Epidermal melanocyte (primary cell): Measurements from ENCODE around the gene HSBP1L1.
"Not testable (repeated sequence)": the region's sequence is repeated elsewhere in the genome, so short reads cannot be mapped to it uniquely, and the experiment has no call there.

Experiments
- DNase-seq: peaks from one replicate; pipeline ENCODE4 v3.0.0; 2011; ENCODE audit warnings: low spot score; ENCODE audit not compliant: insufficient read length

The HSBP1L1 gene

GRCh38 chr18:79983253-79983652, 18.8 kb downstream of the HSBP1L1 start:
- DNase-seq, result no peak

DNA sequence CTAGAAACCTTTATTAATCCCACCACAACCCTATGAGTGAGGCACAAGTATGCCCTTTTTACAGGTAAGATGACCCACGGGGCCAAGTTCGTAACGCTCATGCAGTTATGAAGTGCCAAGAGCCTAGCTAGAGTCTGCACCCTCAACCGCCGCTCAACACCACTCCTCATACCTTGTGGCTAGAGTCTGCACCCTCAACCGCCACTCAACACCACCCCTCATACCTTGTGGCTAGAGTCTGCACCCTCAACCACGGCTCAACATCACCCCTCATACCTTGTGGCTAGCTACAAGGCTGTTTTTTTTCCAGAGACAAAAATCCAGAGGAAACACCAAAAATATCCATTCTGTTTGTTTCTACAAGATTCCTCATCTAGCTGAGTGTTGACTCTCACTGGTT, 19.4 kb downstream of the HSBP1L1 start:
- no peak for DNase-seq

DNA sequence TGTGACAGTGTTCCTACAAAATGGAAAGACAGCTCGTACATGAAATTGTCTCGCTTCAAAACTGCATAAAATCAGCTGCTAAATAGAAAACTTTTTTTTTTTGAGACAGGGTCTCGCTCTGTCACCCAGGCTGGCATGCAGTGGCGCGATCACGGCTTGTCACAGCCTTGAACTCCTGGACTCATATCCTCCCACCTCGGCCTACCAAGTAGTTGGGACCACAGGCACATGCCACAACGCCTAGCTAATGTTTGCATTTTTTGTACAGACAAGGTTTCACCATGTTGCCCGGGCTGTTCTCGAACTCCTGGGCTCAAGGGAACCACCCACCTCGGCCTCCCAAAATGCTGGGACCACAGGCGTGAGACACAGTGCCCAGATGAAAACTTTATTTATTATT, 20.7 kb downstream of the HSBP1L1 start:
- DNase-seq, result no peak

- no peak for DNase-seq
Observed at GRCh38 chr18:79986726-79987125, 22.3 kb downstream of the HSBP1L1 start.

DNA sequence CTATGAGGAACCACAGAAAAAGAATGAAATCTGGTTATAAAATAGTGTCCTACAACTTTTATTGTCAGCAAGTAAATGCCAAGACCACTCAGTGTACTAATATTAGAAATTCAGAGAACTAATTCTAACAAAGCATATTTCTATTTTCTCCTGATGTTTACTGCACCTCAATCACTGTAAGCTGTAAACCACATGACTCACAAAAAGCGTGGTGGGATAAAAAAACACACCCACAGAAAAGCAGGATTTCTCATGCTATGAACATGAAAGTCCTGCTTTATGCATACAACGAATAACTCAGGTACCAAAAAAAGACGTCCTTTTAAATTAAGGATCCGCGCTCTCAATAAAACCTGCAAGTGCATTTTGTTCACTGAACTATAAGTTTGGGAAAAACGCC, 23.1 kb downstream of the HSBP1L1 start:
- no peak for DNase-seq

DNA sequence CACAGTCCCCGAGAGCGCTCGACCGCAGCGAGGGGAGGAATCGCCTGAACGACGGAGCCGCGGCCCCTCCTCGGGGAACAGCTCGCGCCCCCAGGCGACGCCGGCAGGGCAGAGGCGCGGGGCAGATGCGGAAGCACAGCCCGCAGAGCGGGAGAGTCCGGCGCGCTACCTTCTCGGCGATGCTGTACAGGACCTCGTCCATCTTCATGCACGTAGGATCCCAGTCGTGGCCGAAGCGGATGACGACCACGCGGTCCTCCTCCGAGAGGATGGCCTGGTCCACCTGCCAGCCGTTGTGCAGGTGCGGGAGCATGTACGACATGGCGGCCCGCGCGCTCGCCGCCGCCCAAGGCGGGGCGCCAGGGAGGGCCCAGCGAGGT, 23.6 kb downstream of the HSBP1L1 start:
- DNase-seq, result peak; percentile 23

DNA sequence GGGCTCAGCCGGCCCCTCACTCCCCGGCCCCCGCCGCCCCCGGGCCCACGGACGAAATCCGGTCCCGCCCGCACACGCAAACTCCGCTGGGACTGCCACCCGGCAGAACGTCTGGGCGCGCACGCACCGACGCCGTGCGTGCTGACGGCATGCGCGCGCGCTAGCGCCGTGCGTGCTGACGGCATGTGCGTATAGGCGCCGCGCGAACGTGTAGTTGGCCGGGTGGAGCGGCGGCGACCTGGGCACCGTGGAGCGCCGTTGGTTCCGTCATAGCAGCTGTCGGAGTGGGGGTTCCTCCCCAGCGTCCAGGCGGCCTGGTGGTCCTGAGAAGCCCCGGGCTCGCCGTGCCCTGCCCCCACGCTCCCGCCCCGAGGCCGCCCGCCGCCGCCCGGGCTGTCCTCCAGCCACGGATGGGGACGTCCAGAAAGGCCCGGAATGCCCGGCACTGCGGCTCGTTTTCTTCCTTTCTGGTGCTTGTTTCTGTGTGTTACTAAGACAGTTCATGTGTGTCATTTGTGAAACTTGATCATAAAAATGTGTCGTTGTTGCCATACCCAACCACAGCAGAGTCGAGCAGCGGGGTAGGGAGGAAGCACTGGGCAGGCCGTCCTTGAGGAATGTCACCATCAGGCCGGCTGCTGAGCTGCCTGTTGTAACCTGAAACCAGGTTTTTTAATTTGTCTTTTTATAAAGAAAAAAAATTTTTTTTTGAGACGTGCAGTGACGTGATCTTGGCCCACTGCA, 24.2 kb downstream of the HSBP1L1 start, which contains the start of gene TXNL4A:
TSS of gene TXNL4A (minus strand) at position 113 of the 744 bp plus-strand sequence. CDS start 171 bp downstream, outside the sequence.
- peak; percentile 37 for DNase-seq

GRCh38 chr18:79989195-79989497, 24.7 kb downstream of the HSBP1L1 start:
- DNase-seq, result no peak

DNA sequence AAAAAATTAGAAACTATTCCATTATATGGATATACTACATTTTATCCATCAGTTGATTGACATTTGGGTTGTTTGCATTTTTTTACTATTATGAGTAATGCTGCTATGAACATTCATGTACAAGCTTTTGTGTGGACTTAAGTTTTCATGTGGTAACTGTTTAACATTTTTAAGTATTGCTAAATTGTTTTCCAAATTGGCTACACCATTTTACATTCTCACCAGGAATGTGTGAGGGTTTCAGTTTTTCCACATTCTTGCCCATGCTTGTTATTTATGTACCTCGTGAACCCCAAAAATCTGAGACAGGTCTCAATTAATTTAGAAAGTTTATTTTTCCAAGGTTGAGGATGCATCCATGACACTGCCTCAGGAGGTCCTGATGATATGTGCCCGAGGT, 27.1 kb downstream of the HSBP1L1 start:
- DNase-seq, result no peak

GRCh38 chr18:79999701-80000100, 35.3 kb downstream of the HSBP1L1 start:
- not testable (repeated sequence) for DNase-seq

DNA sequence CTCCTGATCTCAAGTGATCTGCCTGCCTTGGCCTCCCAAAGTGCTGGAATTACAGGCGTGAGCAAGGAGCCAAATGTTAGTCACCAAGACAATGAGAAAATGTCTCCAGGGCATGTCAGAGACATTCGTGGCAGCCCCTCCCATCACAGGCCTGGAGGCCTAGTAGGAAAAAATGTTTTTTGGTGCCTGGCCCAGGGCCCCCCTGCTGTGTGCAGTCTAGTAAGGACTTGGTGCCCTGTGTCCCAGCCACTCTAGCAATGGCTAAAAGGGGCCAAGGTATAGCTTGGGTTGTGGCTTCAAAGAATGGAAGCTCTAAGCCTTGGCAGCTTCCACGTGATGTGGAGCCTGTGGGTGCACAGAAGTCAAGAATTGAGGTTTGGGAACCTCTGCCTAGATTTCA, 36.4 kb downstream of the HSBP1L1 start:
- DNase-seq, result no peak

DNA sequence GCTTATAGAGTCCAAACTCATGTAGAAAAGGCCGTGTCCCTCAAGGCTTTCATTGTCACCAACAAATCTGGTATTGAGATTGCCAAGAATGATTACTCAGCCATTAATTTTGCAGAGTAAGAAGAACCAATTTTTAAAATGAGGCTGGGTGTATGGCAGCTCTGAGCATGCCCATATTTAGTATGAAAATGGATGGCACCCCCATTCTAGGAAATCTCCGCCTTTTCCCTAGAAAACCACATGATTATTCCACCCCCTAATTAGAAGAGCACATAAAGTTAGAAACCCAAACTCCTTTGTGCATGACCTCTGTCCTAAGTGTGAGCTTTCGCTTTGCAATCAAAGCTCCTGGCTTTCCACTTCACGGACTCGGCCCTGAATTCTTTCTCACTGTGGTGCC, 38.0 kb downstream of the HSBP1L1 start:
- no peak for DNase-seq

DNA sequence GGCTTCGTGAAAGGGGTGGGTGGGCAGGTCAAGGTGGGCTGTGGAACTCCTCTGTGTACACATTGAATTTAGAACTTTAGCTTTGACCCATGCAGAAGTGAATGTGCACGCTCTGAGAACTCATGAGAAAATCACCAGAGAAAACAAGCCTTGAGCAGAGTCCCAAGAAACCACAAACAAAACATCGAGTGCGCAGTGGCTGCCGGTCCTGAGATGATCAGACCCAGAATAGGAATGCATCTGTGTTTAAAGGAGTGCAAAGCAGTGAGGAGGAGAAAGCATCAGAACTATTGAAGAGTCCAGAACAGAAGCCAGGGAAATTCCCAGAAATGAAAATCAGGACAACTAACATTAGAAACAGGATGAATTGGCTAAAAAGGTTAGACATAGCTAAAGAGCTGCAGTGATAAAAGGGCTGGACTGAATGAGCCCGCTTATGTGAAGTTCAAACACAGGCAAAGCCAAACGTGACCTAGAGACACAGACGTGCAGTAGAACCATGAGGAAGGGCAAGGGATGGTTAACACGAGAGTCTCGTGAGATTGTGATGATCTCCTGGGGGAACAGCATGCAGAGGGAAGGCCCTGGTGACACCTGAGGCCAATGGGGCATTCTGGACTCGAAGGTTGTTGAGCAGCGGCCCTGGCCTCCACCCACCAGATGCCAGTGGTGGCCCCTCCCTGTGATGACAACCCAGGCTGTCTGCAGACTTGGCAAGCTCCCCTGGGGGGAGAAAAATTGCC, 40.3 kb downstream of the HSBP1L1 start:
- no peak for DNase-seq

GRCh38 chr18:80006724-80007123, 42.3 kb downstream of the HSBP1L1 start:
- DNase-seq, result no peak

DNA sequence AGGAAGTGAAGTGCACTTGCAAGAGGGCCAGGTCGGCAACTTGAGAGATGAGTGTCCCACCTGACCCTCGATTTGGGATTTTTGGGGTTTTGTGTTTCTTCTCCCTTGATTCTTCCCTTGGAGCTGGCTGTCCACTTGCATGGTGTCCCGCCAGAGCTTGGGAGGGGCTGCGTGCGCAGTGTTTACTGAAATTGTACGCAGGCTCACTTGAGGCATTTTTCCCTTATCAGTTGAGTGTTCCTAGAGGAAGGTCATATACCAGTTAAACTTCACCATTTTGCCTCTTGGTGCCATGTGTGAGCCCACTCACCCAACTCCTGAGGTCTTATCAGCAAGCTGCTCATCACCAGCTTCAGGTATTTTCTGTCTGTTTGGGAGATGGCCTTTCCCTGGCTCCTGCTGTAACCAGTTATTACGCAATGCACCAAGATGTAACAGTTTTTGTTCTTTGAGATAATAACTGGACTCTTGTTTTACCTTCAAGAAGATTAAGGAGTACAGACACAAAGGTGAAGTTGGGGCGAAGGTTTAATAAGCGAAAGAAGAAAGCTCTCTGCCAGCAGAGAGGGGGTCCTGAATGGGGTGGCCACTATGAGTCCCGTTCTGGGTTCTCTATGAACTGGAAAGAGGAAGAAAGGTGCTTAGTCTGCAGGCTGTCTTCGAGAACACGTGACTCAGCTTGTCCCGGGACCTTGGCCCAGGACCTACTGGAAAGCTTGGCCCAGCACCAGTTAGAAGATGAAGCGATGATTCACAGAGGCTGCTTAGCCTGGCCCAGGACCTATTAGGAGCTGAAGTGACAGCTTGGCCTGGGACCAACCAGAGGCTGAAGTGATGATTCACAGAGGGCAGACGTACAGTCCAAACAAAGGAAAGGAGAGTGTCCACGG, 45.5 kb downstream of the HSBP1L1 start:
- peak; percentile 49 for DNase-seq

DNA sequence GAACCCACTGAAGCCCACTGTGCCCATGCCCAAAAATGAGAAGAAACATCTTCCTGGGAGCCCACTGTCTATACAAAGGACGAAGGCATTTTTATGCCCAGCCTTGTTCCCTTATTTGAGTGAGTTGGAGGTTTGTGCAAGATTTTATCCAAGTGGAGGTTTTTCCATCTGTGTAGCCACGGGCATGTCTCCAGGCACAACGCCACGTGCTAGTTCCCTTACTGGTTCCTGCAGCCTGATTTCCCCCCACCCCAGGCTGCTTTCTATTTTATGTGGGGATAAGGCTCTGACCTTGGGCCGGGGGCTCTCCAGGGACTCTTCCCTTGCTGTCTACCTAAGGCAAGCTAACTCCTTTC, 46.1 kb downstream of the HSBP1L1 start:
- no peak for DNase-seq

DNA sequence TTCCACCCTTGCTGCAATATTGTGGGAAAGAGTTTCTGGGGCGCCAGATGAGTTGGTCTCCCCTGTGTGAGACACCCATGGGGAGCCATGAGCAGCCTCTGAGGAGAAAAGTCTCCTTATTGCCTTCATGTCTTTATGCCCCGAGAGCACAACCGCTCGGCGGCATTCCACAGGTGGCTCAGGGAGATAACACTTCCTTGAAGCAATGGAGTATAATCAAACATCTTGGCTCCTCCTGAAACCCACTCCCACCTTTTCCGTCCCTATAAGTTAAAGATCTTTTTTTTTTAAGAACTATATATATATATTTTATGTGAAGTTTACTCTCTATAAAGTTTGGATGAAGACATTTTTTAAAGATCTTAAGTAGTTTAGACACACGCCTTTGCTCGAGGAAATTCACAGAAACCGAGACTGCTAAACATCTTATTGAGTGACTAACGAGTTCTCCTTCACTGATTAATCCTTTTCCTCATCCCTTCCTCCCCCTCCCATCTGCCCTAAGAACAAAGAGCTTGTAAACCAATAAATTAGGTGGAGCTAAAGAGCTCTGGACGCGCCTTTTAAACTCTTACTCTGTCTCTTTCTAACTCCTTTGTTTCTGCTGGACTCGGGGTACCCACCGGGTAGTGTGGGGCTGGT, 47.2 kb downstream of the HSBP1L1 start:
- not testable (repeated sequence) for DNase-seq

DNA sequence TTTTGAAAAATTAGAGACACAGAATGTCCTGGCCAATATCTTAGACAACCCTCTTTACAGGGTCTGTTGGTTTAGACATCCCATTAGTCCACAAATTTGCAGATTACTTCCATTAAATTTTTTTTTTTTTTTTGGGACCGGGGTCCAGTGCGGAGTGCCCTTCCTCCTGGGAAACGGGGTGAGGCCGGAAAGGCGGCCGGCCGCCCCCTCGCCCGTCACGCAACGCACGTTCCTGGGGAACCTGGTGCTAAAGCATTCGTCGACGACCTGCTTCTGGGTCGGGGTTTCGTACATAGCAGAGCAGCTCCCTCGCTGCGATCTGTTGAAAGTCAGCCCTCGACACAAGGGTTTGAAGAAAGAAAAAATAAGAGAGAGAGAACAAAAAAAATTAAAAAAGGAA, 48.3 kb downstream of the HSBP1L1 start:
- no peak for DNase-seq
